ENCODE measurements around the gene NAP1L4. TPM values are rescaled to one million over a fixed set of nuclear protein-coding genes. Genes with fewer than 3 reads are reported as not detected.

Gene NAP1L4
- polyA plus RNA-seq, 3 donors = 181 to 220 (median 190) TPM

- no peak for DNase-seq (ENCODE audit: extremely low read depth in 1 of 11, low read depth in 9 of 11, low spot score in 4 of 11)
These were observed 7.4 kb upstream of the NAP1L4 start for GRCh38 chr11:2999464-2999998.

GRCh38 chr11:2998073-2998850 lies 6.1 kb upstream of the NAP1L4 start:
- no peak for DNase-seq (ENCODE audit: extremely low read depth in 1 of 11, low read depth in 9 of 11, low spot score in 4 of 11)

- DNase-seq (ENCODE audit: extremely low read depth in 1 of 11, low read depth in 9 of 11, low spot score in 4 of 11) = no peak
These were observed 5.3 kb upstream of the NAP1L4 start for GRCh38 chr11:2997406-2997805.

- no peak for DNase-seq (ENCODE audit: extremely low read depth in 1 of 11, low read depth in 9 of 11, low spot score in 4 of 11)
These were observed 4.8 kb upstream of the NAP1L4 start for GRCh38 chr11:2996976-2997375.

GRCh38 chr11:2995893-2996554 lies 3.9 kb upstream of the NAP1L4 start:
- DNase-seq (ENCODE audit: extremely low read depth in 1 of 11, low read depth in 9 of 11, low spot score in 4 of 11) = no peak

GRCh38 chr11:2995031-2995561 lies 3.0 kb upstream of the NAP1L4 start:
- DNase-seq (ENCODE audit: extremely low read depth in 1 of 11, low read depth in 9 of 11, low spot score in 4 of 11) = no peak

- DNase-seq (ENCODE audit: extremely low read depth in 1 of 11, low read depth in 9 of 11, low spot score in 4 of 11) = no peak
These were observed 2.2 kb upstream of the NAP1L4 start for GRCh38 chr11:2994336-2994730.

- DNase-seq (ENCODE audit: extremely low read depth in 1 of 11, low read depth in 9 of 11, low spot score in 4 of 11) = no peak
These were observed 832 bp upstream of the NAP1L4 start for GRCh38 chr11:2992997-2993325.

- peak in 3 of 11 donors; percentile 44 to 47 (median 45) for DNase-seq (ENCODE audit: extremely low read depth in 1 of 11, low read depth in 9 of 11, low spot score in 4 of 11)
These were observed 486 bp downstream of the NAP1L4 start for GRCh38 chr11:2991452-2992233.

- no peak for DNase-seq (ENCODE audit: extremely low read depth in 1 of 11, low read depth in 9 of 11, low spot score in 4 of 11)
These were observed 1.3 kb downstream of the NAP1L4 start for GRCh38 chr11:2990617-2991451.

- DNase-seq (ENCODE audit: extremely low read depth in 1 of 11, low read depth in 9 of 11, low spot score in 4 of 11) = no peak
These were observed 2.6 kb downstream of the NAP1L4 start for GRCh38 chr11:2989551-2989950.

GRCh38 chr11:2989006-2989405 lies 3.1 kb downstream of the NAP1L4 start:
- no peak for DNase-seq (ENCODE audit: extremely low read depth in 1 of 11, low read depth in 9 of 11, low spot score in 4 of 11)

- no peak for DNase-seq (ENCODE audit: extremely low read depth in 1 of 11, low read depth in 9 of 11, low spot score in 4 of 11)
These were observed 4.0 kb downstream of the NAP1L4 start for GRCh38 chr11:2987881-2988861.

- no peak for DNase-seq (ENCODE audit: extremely low read depth in 1 of 11, low read depth in 9 of 11, low spot score in 4 of 11)
These were observed 8.2 kb downstream of the NAP1L4 start for GRCh38 chr11:2983908-2984307.

- no peak for DNase-seq (ENCODE audit: extremely low read depth in 1 of 11, low read depth in 9 of 11, low spot score in 4 of 11)
These were observed 9.9 kb downstream of the NAP1L4 start for GRCh38 chr11:2982214-2982613.

GRCh38 chr11:2981130-2981529 lies 11.0 kb downstream of the NAP1L4 start:
- DNase-seq (ENCODE audit: extremely low read depth in 1 of 11, low read depth in 9 of 11, low spot score in 4 of 11) = no peak

- DNase-seq (ENCODE audit: extremely low read depth in 1 of 11, low read depth in 9 of 11, low spot score in 4 of 11) = no peak
These were observed 11.8 kb downstream of the NAP1L4 start for GRCh38 chr11:2980168-2980840.

All from renal cortex interstitium (tissue), 11 donors.